ENCODE measurements around the gene PLK3.
"Not testable (repeated sequence)": the region's sequence is repeated elsewhere in the genome, so short reads cannot be mapped to it uniquely, and the experiment has no call there.

PLK3 gene

GRCh38 chr1:44799770-44800584 lies at the start of gene PLK3:
Gene PLK3, plus strand, starts transcription at chr1:44800377. Its CDS starts 87 bp downstream, at chr1:44800464.
- DNase-seq (ENCODE audit: low read depth in 2 of 2, low spot score in 1 of 2) = peak; percentile 93 to 97

GRCh38 chr1:44757420-44757819 lies 42.8 kb upstream of the PLK3 start:
- DNase-seq (ENCODE audit: low read depth in 2 of 2, low spot score in 1 of 2) = no peak

GRCh38 chr1:44759077-44759476 lies 41.1 kb upstream of the PLK3 start:
- no peak for DNase-seq (ENCODE audit: low read depth in 2 of 2, low spot score in 1 of 2)

- DNase-seq (ENCODE audit: low read depth in 2 of 2, low spot score in 1 of 2) = no peak
Observed at GRCh38 chr1:44760876-44761275, 39.3 kb upstream of the PLK3 start.

- DNase-seq (ENCODE audit: low read depth in 2 of 2, low spot score in 1 of 2) = not testable (repeated sequence)
Observed at GRCh38 chr1:44766421-44766820, 33.8 kb upstream of the PLK3 start.

GRCh38 chr1:44775078-44775929 lies 24.9 kb upstream of the PLK3 start, which contains the start of gene RPS8:
Gene RPS8, plus strand, starts transcription at chr1:44775540. Its CDS starts 57 bp downstream, at chr1:44775597.
- peak; percentile 83 for DNase-seq (ENCODE audit: low read depth in 2 of 2, low spot score in 1 of 2)

GRCh38 chr1:44775930-44776729 lies 24.0 kb upstream of the PLK3 start:
- DNase-seq (ENCODE audit: low read depth in 2 of 2, low spot score in 1 of 2) = peak; percentile 30 to 41

GRCh38 chr1:44776730-44777068 lies 23.5 kb upstream of the PLK3 start:
- no peak for DNase-seq (ENCODE audit: low read depth in 2 of 2, low spot score in 1 of 2)

- DNase-seq (ENCODE audit: low read depth in 2 of 2, low spot score in 1 of 2) = no peak
Observed at GRCh38 chr1:44777547-44777946, 22.6 kb upstream of the PLK3 start.

- DNase-seq (ENCODE audit: low read depth in 2 of 2, low spot score in 1 of 2) = no peak
Observed at GRCh38 chr1:44777969-44778635, 22.1 kb upstream of the PLK3 start.

GRCh38 chr1:44778705-44779576 lies 21.2 kb upstream of the PLK3 start:
- no peak for DNase-seq (ENCODE audit: low read depth in 2 of 2, low spot score in 1 of 2)

GRCh38 chr1:44780583-44781121 lies 19.5 kb upstream of the PLK3 start:
- no peak for DNase-seq (ENCODE audit: low read depth in 2 of 2, low spot score in 1 of 2)

GRCh38 chr1:44783697-44784093 lies 16.5 kb upstream of the PLK3 start:
- DNase-seq (ENCODE audit: low read depth in 2 of 2, low spot score in 1 of 2) = no peak

GRCh38 chr1:44784094-44785028 lies 15.8 kb upstream of the PLK3 start:
- DNase-seq (ENCODE audit: low read depth in 2 of 2, low spot score in 1 of 2) = no peak

GRCh38 chr1:44785029-44785380 lies 15.2 kb upstream of the PLK3 start:
- DNase-seq (ENCODE audit: low read depth in 2 of 2, low spot score in 1 of 2) = no peak

GRCh38 chr1:44785501-44786137 lies 14.6 kb upstream of the PLK3 start:
- DNase-seq (ENCODE audit: low read depth in 2 of 2, low spot score in 1 of 2) = no peak

GRCh38 chr1:44786138-44786840 lies 13.9 kb upstream of the PLK3 start:
- DNase-seq (ENCODE audit: low read depth in 2 of 2, low spot score in 1 of 2) = peak in 1 of 2 donors; percentile 59

Data from stimulated activated CD8-positive, alpha-beta memory T cell treated with anti-CD3 and anti-CD28 coated beads, Interleukin-4, amount 100 ng/mL, for 4 hours (primary cell).